Epithelial cell of prostate (primary cell): ENCODE measurements around the gene STX8.
"Not testable (repeated sequence)": the region's sequence is repeated elsewhere in the genome, so short reads cannot be mapped to it uniquely, and the experiment has no call there.

Experiments used
- DNase-seq: peaks from one replicate; pipeline ENCODE4 v3.0.0-alpha.2; 2011; ENCODE audit warnings: low read depth, low spot score
- H3K27ac ChIP-seq: fragments of 450-650 bp; 2 replicates; pipeline ENCODE4 v1.5.1; 2017; ENCODE audit warnings: mild to moderate bottlenecking

STX8 gene

GRCh38 chr17:9361188-9361955, 214.2 kb downstream of the STX8 start:
- no peak for DNase-seq

GRCh38 chr17:9360677-9361081, 214.9 kb downstream of the STX8 start:
- no peak overlapping the region for H3K27ac ChIP-seq
- no peak for DNase-seq

More at GRCh38 chr17:9361188-9361955, 214.2 kb downstream of the STX8 start:
- H3K27ac ChIP-seq: no peak overlapping the region

- no peak for DNase-seq
- no peak overlapping the region for H3K27ac ChIP-seq
Observed at GRCh38 chr17:9356488-9356911, 219.1 kb downstream of the STX8 start.

GRCh38 chr17:9355846-9356245, 219.8 kb downstream of the STX8 start:
- DNase-seq: no peak
- H3K27ac ChIP-seq: no peak overlapping the region

- H3K27ac ChIP-seq, DNase-seq: not testable (repeated sequence)
Observed at GRCh38 chr17:9355231-9355630, 220.4 kb downstream of the STX8 start.

- H3K27ac ChIP-seq: peak overlapping the region; percentile 71
- peak; percentile 26 for DNase-seq
Observed at GRCh38 chr17:9350080-9350479, 225.5 kb downstream of the STX8 start.

GRCh38 chr17:9346296-9346926, 229.2 kb downstream of the STX8 start:
- H3K27ac ChIP-seq: no peak overlapping the region
- no peak for DNase-seq

- no peak overlapping the region for H3K27ac ChIP-seq
- DNase-seq: no peak
Observed at GRCh38 chr17:9343516-9343915, 232.1 kb downstream of the STX8 start.

- H3K27ac ChIP-seq: no peak overlapping the region
Observed at GRCh38 chr17:9342225-9342624, 233.4 kb downstream of the STX8 start.

GRCh38 chr17:9339958-9340357, 235.7 kb downstream of the STX8 start:
- H3K27ac ChIP-seq: no peak overlapping the region
- DNase-seq: no peak

More at GRCh38 chr17:9342225-9342624, 233.4 kb downstream of the STX8 start:
- DNase-seq: no peak

- DNase-seq, H3K27ac ChIP-seq: not testable (repeated sequence)
Observed at GRCh38 chr17:9339482-9339881, 236.1 kb downstream of the STX8 start.

- DNase-seq: no peak
- H3K27ac ChIP-seq: no peak overlapping the region
Observed at GRCh38 chr17:9336817-9337216, 238.8 kb downstream of the STX8 start.

- peak overlapping the region; percentile 7 for H3K27ac ChIP-seq
- DNase-seq: peak; percentile 3
Observed at GRCh38 chr17:9334536-9335446, 240.8 kb downstream of the STX8 start.

GRCh38 chr17:9332132-9332494, 243.5 kb downstream of the STX8 start:
- no peak overlapping the region for H3K27ac ChIP-seq

GRCh38 chr17:9331279-9332131, 244.1 kb downstream of the STX8 start:
- H3K27ac ChIP-seq: no peak overlapping the region
- DNase-seq: no peak

More at GRCh38 chr17:9332132-9332494, 243.5 kb downstream of the STX8 start:
- no peak for DNase-seq

- no peak overlapping the region for H3K27ac ChIP-seq
- DNase-seq: no peak
Observed at GRCh38 chr17:9330611-9331271, 244.9 kb downstream of the STX8 start.

GRCh38 chr17:9330141-9330540, 245.5 kb downstream of the STX8 start:
- H3K27ac ChIP-seq: no peak overlapping the region
- DNase-seq: no peak

- no peak overlapping the region for H3K27ac ChIP-seq
- DNase-seq: no peak
Observed at GRCh38 chr17:9329251-9329921, 246.2 kb downstream of the STX8 start.

GRCh38 chr17:9324864-9325263, 250.8 kb downstream of the STX8 start:
- DNase-seq: peak; percentile 0
- H3K27ac ChIP-seq: no peak overlapping the region
